Neural cell (in vitro differentiated cells): ENCODE results near the gene TPR.

Experiments used
- EP300 ChIP-seq: fragments of 450-650 bp; conservative IDR thresholded peaks from 2 replicates; pipeline ENCODE4 v1.6.1; 2014; ENCODE audit warnings: antibody characterized with exemption, mild to moderate bottlenecking, moderate library complexity; ENCODE audit not compliant: poor library complexity, severe bottlenecking
- EZH2 ChIP-seq: fragments of 200-600, 300-800 bp; shearing (Covaris generic), sonication (generic); IDR thresholded peaks from 2 replicates; pipeline ENCODE4 v1.6.1; 2014; ENCODE audit warnings: antibody characterized with exemption, low read length, borderline replicate concordance, mild to moderate bottlenecking; ENCODE audit not compliant: insufficient read depth, poor library complexity, severe bottlenecking
- POLR2AphosphoS5 ChIP-seq: IDR thresholded peaks from 2 replicates; pipeline ENCODE4 v1.6.1; 2012
- RAD21 ChIP-seq: fragments of 450-650 bp; conservative IDR thresholded peaks from 2 replicates; pipeline ENCODE4 v1.6.1; 2014; ENCODE audit warnings: antibody characterized with exemption, mild to moderate bottlenecking, moderate library complexity
- SMC3 ChIP-seq: fragments of 450-650 bp; conservative IDR thresholded peaks from 2 replicates; pipeline ENCODE4 v1.6.1; 2014; ENCODE audit warnings: antibody characterized with exemption, mild to moderate bottlenecking, moderate library complexity; ENCODE audit not compliant: poor library complexity
- TAF1 ChIP-seq: IDR thresholded peaks from 2 replicates; pipeline ENCODE4 v1.6.1; 2012; ENCODE audit warnings: low read depth
- TF ChIP-seq, protein P1 (sequence below): fragments of 450-650 bp; IDR thresholded peaks from 2 replicates; pipeline ENCODE4 v1.5.1; 2014; ENCODE audit warnings: antibody characterized with exemption, mild to moderate bottlenecking, moderate library complexity; ENCODE audit not compliant: poor library complexity, severe bottlenecking
- TF ChIP-seq, protein P2 (sequence below): IDR thresholded peaks from 2 replicates; pipeline ENCODE4 v1.6.1; 2012; ENCODE audit warnings: borderline replicate concordance

DNA sequence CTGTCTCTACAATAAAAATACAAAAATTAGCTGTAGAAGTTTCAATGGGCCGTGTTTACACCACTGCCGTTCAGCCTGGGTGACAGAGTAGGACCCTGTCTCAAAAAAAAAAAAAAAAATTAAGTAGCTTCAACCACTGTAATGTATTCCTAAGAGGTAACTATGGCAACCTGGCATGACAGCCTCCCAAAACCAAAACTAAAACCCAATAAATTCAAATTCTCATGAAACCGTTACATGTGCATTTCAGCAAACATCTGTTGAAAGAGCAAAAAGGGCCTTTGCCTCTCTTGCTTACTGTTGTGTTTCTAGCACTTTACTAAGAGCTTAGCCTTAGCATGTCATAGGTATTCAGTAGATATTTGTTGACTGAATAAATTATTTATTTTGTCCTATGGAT, 34.0 kb upstream of the TPR start:
- TF ChIP-seq POLR2AphosphoS5: no peak
- TF ChIP-seq, protein P1, sequence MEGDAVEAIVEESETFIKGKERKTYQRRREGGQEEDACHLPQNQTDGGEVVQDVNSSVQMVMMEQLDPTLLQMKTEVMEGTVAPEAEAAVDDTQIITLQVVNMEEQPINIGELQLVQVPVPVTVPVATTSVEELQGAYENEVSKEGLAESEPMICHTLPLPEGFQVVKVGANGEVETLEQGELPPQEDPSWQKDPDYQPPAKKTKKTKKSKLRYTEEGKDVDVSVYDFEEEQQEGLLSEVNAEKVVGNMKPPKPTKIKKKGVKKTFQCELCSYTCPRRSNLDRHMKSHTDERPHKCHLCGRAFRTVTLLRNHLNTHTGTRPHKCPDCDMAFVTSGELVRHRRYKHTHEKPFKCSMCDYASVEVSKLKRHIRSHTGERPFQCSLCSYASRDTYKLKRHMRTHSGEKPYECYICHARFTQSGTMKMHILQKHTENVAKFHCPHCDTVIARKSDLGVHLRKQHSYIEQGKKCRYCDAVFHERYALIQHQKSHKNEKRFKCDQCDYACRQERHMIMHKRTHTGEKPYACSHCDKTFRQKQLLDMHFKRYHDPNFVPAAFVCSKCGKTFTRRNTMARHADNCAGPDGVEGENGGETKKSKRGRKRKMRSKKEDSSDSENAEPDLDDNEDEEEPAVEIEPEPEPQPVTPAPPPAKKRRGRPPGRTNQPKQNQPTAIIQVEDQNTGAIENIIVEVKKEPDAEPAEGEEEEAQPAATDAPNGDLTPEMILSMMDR: no peak
- TF ChIP-seq EZH2: no peak
- TF ChIP-seq TAF1: no peak
- TF ChIP-seq EP300: no peak
- no peak for TF ChIP-seq RAD21
- no peak for TF ChIP-seq SMC3
- TF ChIP-seq, protein P2, sequence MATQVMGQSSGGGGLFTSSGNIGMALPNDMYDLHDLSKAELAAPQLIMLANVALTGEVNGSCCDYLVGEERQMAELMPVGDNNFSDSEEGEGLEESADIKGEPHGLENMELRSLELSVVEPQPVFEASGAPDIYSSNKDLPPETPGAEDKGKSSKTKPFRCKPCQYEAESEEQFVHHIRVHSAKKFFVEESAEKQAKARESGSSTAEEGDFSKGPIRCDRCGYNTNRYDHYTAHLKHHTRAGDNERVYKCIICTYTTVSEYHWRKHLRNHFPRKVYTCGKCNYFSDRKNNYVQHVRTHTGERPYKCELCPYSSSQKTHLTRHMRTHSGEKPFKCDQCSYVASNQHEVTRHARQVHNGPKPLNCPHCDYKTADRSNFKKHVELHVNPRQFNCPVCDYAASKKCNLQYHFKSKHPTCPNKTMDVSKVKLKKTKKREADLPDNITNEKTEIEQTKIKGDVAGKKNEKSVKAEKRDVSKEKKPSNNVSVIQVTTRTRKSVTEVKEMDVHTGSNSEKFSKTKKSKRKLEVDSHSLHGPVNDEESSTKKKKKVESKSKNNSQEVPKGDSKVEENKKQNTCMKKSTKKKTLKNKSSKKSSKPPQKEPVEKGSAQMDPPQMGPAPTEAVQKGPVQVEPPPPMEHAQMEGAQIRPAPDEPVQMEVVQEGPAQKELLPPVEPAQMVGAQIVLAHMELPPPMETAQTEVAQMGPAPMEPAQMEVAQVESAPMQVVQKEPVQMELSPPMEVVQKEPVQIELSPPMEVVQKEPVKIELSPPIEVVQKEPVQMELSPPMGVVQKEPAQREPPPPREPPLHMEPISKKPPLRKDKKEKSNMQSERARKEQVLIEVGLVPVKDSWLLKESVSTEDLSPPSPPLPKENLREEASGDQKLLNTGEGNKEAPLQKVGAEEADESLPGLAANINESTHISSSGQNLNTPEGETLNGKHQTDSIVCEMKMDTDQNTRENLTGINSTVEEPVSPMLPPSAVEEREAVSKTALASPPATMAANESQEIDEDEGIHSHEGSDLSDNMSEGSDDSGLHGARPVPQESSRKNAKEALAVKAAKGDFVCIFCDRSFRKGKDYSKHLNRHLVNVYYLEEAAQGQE: no peak
